ENCODE measurements around the gene LIN7C.

The LIN7C gene

DNA sequence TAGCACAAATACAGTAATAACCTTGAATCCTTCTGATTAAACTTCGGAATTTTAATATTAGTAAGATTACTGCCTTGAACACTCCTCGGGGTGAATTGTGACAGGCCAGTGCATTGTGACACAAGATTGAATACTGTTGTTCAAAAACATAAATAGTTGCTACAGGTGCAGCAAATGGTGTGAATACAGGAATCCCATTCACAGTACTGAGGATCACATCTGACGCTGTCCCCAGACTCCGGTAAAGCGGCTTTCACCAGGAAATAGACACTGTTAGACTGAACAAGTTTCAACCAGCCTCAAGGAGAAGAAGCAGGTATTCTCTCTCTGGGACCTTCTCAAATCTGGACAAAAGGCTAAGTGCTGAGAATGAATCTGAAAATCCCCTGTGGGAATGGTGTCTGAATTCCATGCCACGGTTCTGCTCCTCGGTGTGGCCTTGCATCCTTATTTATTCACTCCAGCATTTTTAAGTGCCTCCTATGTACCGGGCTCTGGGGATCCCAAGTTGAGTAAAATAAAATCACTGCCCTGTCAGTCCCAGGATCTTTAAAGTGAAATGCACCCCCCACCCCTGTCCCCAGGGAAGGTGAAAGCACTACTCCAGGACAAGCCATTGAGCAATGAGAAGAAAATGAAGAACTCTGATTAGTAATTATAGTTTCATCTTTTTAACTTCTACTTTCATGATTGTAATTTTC, 37.4 kb downstream of the LIN7C start:
- no peak for DNase-seq

DNA sequence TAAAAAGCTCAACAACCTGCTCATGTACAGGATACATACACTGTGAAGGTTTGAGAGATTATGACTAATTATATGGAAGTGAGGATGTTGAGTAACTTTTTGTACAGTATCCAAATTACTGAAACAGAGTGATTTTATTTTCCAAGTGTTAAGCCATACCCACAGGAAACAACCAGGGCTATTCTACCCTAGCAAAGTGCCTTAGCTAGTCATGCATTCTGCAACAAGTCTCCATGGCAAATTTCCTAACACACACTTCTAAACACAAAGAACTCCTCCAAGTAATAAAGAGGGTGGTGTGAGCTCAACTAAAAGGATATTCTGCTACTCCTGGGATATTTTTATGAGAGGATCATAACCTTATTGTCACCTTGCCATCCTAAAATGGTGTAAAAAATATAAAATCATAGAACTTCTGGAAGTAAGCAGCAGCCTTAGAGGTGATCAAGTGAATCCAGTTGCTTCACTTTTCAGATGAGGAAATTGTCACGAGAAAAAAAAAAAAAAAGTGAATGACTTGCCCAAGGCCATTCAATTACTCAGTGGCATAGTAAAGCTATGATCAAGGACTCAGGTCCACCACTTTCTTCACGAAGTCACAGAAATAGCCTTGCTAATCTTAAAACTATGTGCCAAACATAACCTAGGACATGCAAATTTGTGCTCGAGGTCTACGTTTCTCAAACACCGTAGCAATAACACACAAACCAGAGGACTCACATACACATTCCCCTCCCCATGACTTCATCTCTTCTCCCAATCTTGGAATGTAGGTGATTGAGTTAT, 38.2 kb downstream of the LIN7C start:
- DNase-seq = peak; percentile 77

- DNase-seq = no peak
These were observed 39.2 kb downstream of the LIN7C start for GRCh38 chr11:27467181-27467913.

DNA sequence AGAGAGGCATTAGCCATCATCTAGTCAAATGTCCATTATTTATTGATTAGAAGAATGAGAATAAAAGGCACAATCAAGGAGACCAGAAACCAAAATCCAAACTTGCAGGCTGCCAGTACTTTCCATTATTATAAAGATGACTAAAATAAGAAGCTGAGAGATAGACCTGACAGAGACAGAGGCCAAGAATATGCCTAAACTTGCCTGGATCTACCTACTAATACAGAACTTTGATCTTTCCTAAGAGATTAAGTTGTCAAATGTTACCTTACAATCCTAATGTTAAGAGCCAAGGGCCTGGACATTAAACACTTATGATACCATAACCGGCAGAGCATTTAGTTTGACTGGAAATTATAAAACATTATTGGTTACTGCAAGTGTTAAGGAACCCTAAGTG, 40.2 kb downstream of the LIN7C start:
- DNase-seq = no peak

- no peak for DNase-seq
These were observed 40.9 kb downstream of the LIN7C start for GRCh38 chr11:27465629-27466028.

- DNase-seq = no peak
These were observed 41.7 kb downstream of the LIN7C start for GRCh38 chr11:27464909-27465308.

- DNase-seq = peak; percentile 43
These were observed 42.3 kb downstream of the LIN7C start for GRCh38 chr11:27464289-27464696.

DNA sequence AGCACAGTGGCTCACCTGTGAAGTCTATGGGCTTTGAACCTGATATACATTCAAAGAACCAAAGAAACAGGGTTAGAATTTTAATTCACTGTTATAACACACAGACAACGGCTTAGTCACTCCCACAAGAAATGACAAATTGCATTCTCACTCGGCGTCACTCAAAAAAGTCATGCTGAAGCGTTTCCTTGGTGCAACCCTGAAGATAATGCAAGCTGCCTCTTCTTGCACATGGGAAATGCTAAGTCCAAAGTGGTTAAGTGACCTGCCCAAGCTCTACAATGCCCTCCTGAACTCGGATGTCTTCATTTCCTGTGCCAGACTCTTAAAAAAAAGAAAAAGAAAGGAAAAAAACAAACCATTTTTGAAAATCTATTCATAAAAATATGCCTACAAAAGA, 44.0 kb downstream of the LIN7C start:
- DNase-seq = no peak

- DNase-seq = peak; percentile 18
These were observed 46.2 kb downstream of the LIN7C start for GRCh38 chr11:27460158-27460978.

DNA sequence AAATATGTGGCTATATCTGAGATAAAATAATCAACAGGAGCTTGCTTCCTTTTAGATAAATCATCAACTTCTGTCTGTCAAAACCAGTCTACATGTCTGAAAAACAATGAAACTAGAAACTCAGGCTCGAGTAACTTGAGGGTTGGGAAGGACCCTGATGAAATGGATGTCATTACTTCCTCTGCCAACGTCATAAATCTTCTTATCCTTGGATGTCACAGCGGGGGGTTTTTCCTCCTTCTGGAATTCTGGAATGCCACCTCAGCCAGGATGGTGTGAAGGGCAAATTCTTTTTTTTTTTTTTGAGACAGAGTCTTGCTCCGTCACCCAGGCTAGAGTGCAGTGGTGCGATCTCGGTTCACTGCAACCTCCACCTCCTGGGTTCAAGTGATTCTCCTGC, 47.4 kb downstream of the LIN7C start:
- DNase-seq = peak; percentile 28

- DNase-seq = no peak
These were observed 48.4 kb downstream of the LIN7C start for GRCh38 chr11:27458182-27458581.

- no peak for DNase-seq
These were observed 49.7 kb downstream of the LIN7C start for GRCh38 chr11:27456795-27457329.

- DNase-seq = peak; percentile 69
These were observed 50.3 kb downstream of the LIN7C start for GRCh38 chr11:27456140-27456794.

DNA sequence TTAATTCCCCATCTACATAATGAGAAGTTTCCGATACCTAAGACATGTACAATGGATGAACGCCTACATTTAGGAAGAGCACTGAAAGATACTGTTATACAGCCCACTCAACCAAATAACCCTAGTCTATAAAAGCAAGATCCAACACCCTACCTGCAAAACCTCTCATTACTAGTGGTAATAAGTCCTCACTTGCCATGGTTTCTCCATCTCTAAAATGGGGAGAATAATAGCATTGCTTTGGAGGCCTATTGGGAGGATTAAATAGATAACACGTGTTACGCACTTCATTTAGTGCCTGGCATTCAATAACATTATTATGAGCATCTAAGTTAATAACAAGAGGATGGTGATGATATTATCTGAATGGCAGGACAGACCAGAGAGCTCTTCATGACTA, 50.9 kb downstream of the LIN7C start:
- DNase-seq = no peak

DNA sequence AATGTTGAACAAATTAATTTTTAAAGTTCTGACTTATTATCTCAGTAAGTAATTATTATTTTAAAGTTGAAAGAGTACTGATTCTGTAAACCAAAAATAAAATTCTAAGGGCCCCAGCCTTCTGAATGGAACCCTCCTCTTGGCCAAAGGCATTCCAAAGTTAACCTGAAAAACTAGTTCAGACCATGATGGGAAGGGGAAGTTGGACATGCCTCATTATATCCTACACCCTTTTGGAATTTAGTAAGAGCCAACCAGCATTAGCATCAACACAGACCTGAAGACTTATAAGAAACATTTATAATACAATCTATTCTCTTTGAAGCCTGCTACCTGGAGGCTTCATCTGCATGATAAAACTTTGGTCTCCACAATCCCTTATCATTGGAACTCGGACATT, 52.9 kb downstream of the LIN7C start:
- no peak for DNase-seq

DNA sequence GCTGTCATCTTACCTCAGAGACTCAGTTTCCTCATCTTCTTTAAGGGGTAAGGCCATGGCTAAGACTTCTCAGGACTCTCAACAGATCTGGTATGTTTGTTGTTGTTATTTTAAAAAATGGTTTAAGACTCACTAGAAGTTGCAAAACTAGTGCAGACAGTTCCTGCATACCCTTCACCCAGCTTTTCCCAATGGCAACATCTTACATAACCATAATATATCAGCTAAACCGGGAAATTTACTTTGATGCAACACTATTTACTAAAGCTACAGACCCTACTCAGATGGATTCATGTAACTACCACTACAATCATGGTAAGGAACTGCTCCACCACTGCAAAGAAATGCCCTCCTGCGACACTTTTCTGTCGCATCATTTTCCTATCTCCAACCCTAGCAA, 54.4 kb downstream of the LIN7C start:
- DNase-seq = no peak

GRCh38 chr11:27451244-27451965, 55.2 kb downstream of the LIN7C start:
- peak; percentile 41 for DNase-seq

DNA sequence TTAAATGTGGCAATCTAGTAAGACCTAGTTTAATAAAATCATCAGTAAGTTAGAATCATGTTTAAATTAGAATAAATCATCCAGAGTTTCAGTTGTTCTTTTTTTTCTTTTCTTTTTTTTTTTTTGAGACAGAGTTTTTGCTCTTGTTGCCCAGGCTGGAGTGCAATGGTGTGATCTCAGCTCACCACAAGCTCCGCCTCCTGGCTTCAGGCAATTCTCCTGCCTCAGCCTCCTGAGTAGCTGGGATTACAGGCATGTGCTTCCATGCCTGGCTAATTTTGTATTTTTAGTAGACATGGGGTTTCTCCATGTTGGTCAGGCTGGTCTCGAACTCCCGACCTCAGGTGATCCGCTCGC, 58.4 kb downstream of the LIN7C start:
- DNase-seq = peak; percentile 23

- peak; percentile 87 for DNase-seq
These were observed 59.0 kb downstream of the LIN7C start for GRCh38 chr11:27447288-27448183.

GRCh38 chr11:27445625-27446024, 60.9 kb downstream of the LIN7C start:
- DNase-seq = no peak
